PFSK-1 (cell line): ENCODE data around the gene CEP112.

Source experiments
- FOXP2 ChIP-seq: optimal IDR thresholded peaks from 2 replicates; pipeline ENCODE3; 2011; ENCODE audit warnings: borderline replicate concordance, control low read depth, inconsistent platforms; ENCODE audit not compliant: insufficient read depth; ENCODE audit errors: extremely low read length, extremely low read depth
- POLR2AphosphoS5 ChIP-seq: IDR thresholded peaks from 2 replicates; pipeline ENCODE4 v1.6.1; 2012; ENCODE audit warnings: low read depth, mild to moderate bottlenecking, control low read depth, low read length, moderate library complexity
- SIN3A ChIP-seq: IDR thresholded peaks from 2 replicates; pipeline ENCODE4 v1.6.1; 2012; ENCODE audit warnings: mild to moderate bottlenecking, low read length, moderate library complexity, borderline replicate concordance; ENCODE audit not compliant: insufficient read depth
- TAF1 ChIP-seq: IDR thresholded peaks from 2 replicates; pipeline ENCODE4 v1.6.1; 2012; ENCODE audit warnings: low read length, control low read depth, borderline replicate concordance; ENCODE audit not compliant: insufficient read depth
- TF ChIP-seq, protein P1 (sequence below), 2 experiments: IDR thresholded peaks; 2 replicates each; pipeline versions ENCODE4 v1.6.1 to v1.8.0; 2011 to 2012; ENCODE audit warnings: low read depth in 2 of 2, low read length in 2 of 2, control low read depth in 1 of 2, inconsistent platforms in 1 of 2, mild to moderate bottlenecking in 1 of 2, moderate library complexity in 1 of 2; ENCODE audit not compliant: insufficient read depth in 1 of 2

The CEP112 gene

DNA sequence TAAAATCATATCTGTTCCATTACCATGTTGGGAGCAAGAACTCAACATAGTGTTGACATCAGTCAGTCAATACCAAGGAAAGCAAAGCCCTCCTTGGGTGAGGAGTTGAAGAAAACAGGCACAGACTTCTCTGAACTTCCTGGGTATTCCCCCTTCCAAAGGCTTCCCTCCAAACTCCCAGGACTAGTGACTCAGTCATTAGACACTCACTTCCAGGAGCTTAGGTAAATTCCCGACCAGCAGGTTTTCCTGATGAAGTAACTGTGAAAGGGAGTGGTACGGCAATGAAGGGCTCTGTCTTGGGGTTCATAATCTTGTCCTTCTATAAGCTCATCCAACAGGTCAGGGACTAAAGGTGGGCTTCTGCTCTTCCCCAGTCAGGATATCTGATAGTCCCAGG is 336.7 kb downstream of the CEP112 start:
- TF ChIP-seq FOXP2 = no peak

- no peak for TF ChIP-seq POLR2AphosphoS5
- no peak for TF ChIP-seq SIN3A
- TF ChIP-seq, protein P1, sequence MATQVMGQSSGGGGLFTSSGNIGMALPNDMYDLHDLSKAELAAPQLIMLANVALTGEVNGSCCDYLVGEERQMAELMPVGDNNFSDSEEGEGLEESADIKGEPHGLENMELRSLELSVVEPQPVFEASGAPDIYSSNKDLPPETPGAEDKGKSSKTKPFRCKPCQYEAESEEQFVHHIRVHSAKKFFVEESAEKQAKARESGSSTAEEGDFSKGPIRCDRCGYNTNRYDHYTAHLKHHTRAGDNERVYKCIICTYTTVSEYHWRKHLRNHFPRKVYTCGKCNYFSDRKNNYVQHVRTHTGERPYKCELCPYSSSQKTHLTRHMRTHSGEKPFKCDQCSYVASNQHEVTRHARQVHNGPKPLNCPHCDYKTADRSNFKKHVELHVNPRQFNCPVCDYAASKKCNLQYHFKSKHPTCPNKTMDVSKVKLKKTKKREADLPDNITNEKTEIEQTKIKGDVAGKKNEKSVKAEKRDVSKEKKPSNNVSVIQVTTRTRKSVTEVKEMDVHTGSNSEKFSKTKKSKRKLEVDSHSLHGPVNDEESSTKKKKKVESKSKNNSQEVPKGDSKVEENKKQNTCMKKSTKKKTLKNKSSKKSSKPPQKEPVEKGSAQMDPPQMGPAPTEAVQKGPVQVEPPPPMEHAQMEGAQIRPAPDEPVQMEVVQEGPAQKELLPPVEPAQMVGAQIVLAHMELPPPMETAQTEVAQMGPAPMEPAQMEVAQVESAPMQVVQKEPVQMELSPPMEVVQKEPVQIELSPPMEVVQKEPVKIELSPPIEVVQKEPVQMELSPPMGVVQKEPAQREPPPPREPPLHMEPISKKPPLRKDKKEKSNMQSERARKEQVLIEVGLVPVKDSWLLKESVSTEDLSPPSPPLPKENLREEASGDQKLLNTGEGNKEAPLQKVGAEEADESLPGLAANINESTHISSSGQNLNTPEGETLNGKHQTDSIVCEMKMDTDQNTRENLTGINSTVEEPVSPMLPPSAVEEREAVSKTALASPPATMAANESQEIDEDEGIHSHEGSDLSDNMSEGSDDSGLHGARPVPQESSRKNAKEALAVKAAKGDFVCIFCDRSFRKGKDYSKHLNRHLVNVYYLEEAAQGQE (IDR thresholded peaks at IDR 0.05; ENCODE audit: insufficient read depth in 1 of 2, low read depth in 2 of 2, low read length in 2 of 2) = no peak
- no peak for TF ChIP-seq TAF1
- no peak for TF ChIP-seq FOXP2
Measured at GRCh38 chr17:65853816-65854215, 338.1 kb downstream of the CEP112 start.

GRCh38 chr17:65852911-65853310 is 339.0 kb downstream of the CEP112 start:
- TF ChIP-seq FOXP2 (no peak), TAF1 (no peak), SIN3A (no peak), POLR2AphosphoS5 (no peak)
- TF ChIP-seq, protein P1 (IDR thresholded peaks at IDR 0.05; ENCODE audit: insufficient read depth in 1 of 2, low read depth in 2 of 2, low read length in 2 of 2) = no peak

DNA sequence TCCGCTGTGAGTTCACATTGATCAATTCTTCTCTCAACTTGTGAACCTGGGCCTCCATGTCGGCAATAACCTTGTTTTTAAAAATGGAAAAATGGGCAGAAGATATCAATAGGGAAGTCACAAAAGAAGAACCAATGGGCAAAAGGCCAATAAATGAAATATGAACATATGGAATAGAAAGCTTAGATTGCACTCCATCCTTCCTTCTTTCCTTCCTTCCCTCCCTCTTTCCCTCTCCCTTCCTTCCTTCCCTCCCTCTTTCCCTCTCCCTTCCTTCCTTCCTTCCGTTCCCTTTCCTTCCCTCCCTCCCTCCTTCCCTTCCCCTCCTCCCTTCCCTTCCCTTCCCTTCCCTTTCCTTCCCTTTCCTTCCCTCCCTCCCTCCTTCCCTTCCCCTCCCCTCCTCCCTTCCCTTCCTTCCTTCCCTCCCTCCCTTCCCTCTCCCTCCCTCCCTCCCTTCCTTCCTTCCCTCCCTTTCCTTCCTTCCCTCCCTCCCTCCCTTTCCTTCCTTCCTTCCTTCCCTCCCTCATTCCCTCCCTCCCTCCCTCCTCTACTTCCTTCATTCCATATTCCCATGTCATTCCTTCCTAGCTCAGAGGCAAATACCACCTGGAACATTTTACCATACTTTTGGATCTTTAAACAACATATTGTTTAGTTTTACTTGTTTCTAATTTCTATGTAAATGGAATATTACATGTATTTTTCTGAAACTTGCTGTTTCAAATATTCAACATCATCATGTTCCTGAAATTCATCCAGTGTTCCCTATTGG is 339.8 kb downstream of the CEP112 start:
- no peak for TF ChIP-seq FOXP2
- TF ChIP-seq POLR2AphosphoS5 = no peak
- no peak for TF ChIP-seq TAF1
- TF ChIP-seq SIN3A = no peak

DNA sequence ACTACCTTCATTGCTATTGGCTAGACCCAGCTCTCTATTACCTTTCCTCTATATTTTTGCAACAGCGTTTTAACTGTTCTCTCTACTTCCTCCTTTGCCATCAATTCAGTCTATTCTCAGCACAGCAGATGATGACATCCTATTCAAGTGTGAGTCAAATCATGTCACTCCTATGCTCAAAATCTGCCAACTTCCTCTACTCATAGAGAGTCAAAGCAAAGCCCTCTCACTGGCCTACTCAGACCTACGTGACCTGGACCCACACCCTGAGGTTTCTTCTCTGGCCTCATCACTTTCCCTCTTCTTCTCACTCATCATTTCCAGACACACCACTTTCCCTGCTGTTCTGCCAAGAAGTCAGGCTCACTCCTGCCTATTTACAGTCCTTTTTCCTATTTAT is 341.4 kb downstream of the CEP112 start:
- TF ChIP-seq, protein P1 (IDR thresholded peaks at IDR 0.05; ENCODE audit: insufficient read depth in 1 of 2, low read depth in 2 of 2, low read length in 2 of 2) = no peak
- TF ChIP-seq SIN3A (no peak), FOXP2 (no peak), POLR2AphosphoS5 (no peak), TAF1 (no peak)

GRCh38 chr17:65848751-65849150 is 343.2 kb downstream of the CEP112 start:
- TF ChIP-seq TAF1 (no peak), FOXP2 (no peak), POLR2AphosphoS5 (no peak), SIN3A (no peak)
- TF ChIP-seq, protein P1 (IDR thresholded peaks at IDR 0.05; ENCODE audit: insufficient read depth in 1 of 2, low read depth in 2 of 2, low read length in 2 of 2) = no peak
